ENCODE data around the gene GSKIP.
A peak's percentile ranks its signal among the peaks of the same experiment; 100 is the strongest.

The GSKIP gene

GRCh38 chr14:96418075-96418474 lies 54.7 kb downstream of the GSKIP start:
- no peak for DNase-seq (ENCODE audit: low spot score)

- DNase-seq (ENCODE audit: low spot score) = no peak
Measured at GRCh38 chr14:96421236-96421635, 57.9 kb downstream of the GSKIP start.

GRCh38 chr14:96422992-96423391 lies 59.7 kb downstream of the GSKIP start:
- no peak for DNase-seq (ENCODE audit: low spot score)

- no peak for DNase-seq (ENCODE audit: low spot score)
Measured at GRCh38 chr14:96423446-96424108, 60.3 kb downstream of the GSKIP start.

GRCh38 chr14:96424109-96424989 lies 61.0 kb downstream of the GSKIP start:
- DNase-seq (ENCODE audit: low spot score) = peak; percentile 69

- no peak for DNase-seq (ENCODE audit: low spot score)
Measured at GRCh38 chr14:96434040-96434439, 70.7 kb downstream of the GSKIP start.

Data from CD4-positive, alpha-beta T cell treated with Interleukin-15 for 4 hours (primary cell).